Endodermal cell (in vitro differentiated cells): Measurements from ENCODE around the gene RBMS1. TPM values are rescaled to one million over a fixed set of nuclear protein-coding genes. Genes with fewer than 3 reads are reported as not detected.

Source experiments
- DNase-seq: peaks from one replicate; pipeline ENCODE4 v3.0.0-alpha.2; 2017
- H3K27ac ChIP-seq: 2 replicates; pipeline ENCODE4 v1.5.1; 2013; ENCODE audit warnings: mild to moderate bottlenecking, low read depth, low read length, moderate library complexity
- H3K27me3 ChIP-seq: 2 replicates; pipeline ENCODE4 v1.6.1; 2013; ENCODE audit warnings: mild to moderate bottlenecking, low read length, moderate library complexity; ENCODE audit not compliant: insufficient read depth, control insufficient read depth, poor library complexity, severe bottlenecking
- H3K36me3 ChIP-seq: 2 replicates; pipeline ENCODE4 v1.7.0; 2013; ENCODE audit warnings: mild to moderate bottlenecking, low read length, moderate library complexity; ENCODE audit not compliant: control insufficient read depth, insufficient read depth
- H3K4me1 ChIP-seq: one replicate; pipeline ENCODE4 v1.7.0; 2013; ENCODE audit warnings: low read length; ENCODE audit not compliant: control insufficient read depth, insufficient read depth
- H3K4me3 ChIP-seq: 2 replicates; pipeline ENCODE4 v1.5.1; 2013; ENCODE audit warnings: mild to moderate bottlenecking, low read length, moderate library complexity
- H3K9ac ChIP-seq: 2 replicates; pipeline ENCODE4 v1.6.1; 2013; ENCODE audit warnings: mild to moderate bottlenecking, low read length, moderate library complexity; ENCODE audit not compliant: poor library complexity, severe bottlenecking; ENCODE audit errors: extremely low read depth
- H3K9me3 ChIP-seq: 2 replicates; pipeline ENCODE4 v1.6.1; 2013; ENCODE audit warnings: mild to moderate bottlenecking, low read length, moderate library complexity; ENCODE audit not compliant: control insufficient read depth
- H3K27ac Mint-ChIP-seq: 2 replicates; pipeline ENCODE4 v1.8.0; 2020; ENCODE audit warnings: mixed read lengths
- H3K27me3 Mint-ChIP-seq: 2 replicates; pipeline ENCODE4 v1.8.0; 2021; ENCODE audit warnings: mild to moderate bottlenecking, mixed read lengths; ENCODE audit not compliant: insufficient read depth
- H3K36me3 Mint-ChIP-seq: 2 replicates; pipeline ENCODE4 v1.8.0; 2020; ENCODE audit warnings: low read depth, mixed read lengths
- H3K4me1 Mint-ChIP-seq: 2 replicates; pipeline ENCODE4 v1.8.0; 2020; ENCODE audit warnings: mixed read lengths
- H3K4me3 Mint-ChIP-seq: 2 replicates; pipeline ENCODE4 v1.8.0; 2020; ENCODE audit warnings: mild to moderate bottlenecking, moderate library complexity, mixed read lengths
- H3K9me3 Mint-ChIP-seq: 2 replicates; pipeline ENCODE4 v1.8.0; 2020; ENCODE audit warnings: mild to moderate bottlenecking, mixed read lengths
- WGBS, 2 experiments: methylation state at CpG; one replicate each; pipeline versions ENCODE4 v1.1.5 to v1.1.7; 2013; ENCODE audit warnings: missing lambda C conversion rate in 2 of 2, mixed read lengths in 1 of 2; ENCODE audit not compliant: insufficient coverage in 1 of 2, insufficient read length in 1 of 2; 5-methylcytosine and 5-hydroxymethylcytosine counted together
- total RNA-seq, 2 donors: library from RNA; stranded (reverse); fragmentation: NEBNext Ultra II Directional in 1 of 2; extraction: Animal tissue kit (Norgen Biotek cat#: 25700) in 1 of 2; gene quantifications; 2 replicates in 1 of 2; 3 replicates in 1 of 2; pipeline ENCODE4 v1.2.1, GENCODE V29; 2021
- TF ChIP-seq, protein P1 (sequence below): fragments of 200-600 bp; sonication (generic); conservative IDR thresholded peaks from 2 replicates; pipeline ENCODE4 v1.5.0; 2021; ENCODE audit warnings: antibody characterized with exemption, mild to moderate bottlenecking

The RBMS1 gene
- total RNA-seq, 2 donors from 2014 or later = 90.7 to 124 TPM

GRCh38 chr2:160267692-160268091, 225.9 kb downstream of the RBMS1 start:
- DNase-seq = no peak
- H3K27ac Mint-ChIP-seq = no peak overlapping the region
- WGBS, 2 experiments = 98 to 100% methylated on average over 1 of the region's 1 CpG

DNA sequence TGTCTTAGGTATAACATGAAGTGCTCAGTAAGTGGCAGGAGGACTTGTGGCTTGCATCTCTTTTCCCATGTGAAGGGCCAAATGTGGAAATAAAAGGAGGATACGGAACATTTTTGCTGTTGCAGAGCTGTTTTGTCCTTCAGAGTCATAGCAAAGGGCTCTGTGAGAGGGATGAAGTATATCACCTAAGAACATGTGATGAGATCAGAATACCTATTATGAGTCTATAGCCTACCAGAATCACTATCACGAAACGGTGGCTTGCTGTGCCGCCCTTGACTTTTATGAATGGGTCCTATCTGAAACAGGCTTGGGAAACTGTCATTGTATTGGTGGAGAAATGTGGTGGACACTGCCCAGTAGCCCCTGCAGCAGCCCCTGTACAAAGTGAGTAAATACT, 226.6 kb downstream of the RBMS1 start:
- H3K27ac Mint-ChIP-seq = no peak overlapping the region
- Histone ChIP-seq H3K27me3 (no peaks in the 10 kb centered on the region), H3K4me3 (no peak overlapping the region), H3K9ac (no peak overlapping the region), H3K9me3 (no peaks in the 10 kb centered on the region), H3K36me3 (peaks cover 9% of the 10 kb centered on the region), H3K4me1 (peaks cover 8% of the 10 kb centered on the region), H3K27ac (no peak overlapping the region)
- peaks cover 7% of the 10 kb centered on the region for H3K27me3 Mint-ChIP-seq
- no peak for DNase-seq
- peaks cover 15% of the 10 kb centered on the region for H3K36me3 Mint-ChIP-seq
- H3K4me1 Mint-ChIP-seq = peaks cover 26% of the 10 kb centered on the region
- H3K9me3 Mint-ChIP-seq = no peaks in the 10 kb centered on the region
- no peak overlapping the region for H3K4me3 Mint-ChIP-seq
- TF ChIP-seq, protein P1, sequence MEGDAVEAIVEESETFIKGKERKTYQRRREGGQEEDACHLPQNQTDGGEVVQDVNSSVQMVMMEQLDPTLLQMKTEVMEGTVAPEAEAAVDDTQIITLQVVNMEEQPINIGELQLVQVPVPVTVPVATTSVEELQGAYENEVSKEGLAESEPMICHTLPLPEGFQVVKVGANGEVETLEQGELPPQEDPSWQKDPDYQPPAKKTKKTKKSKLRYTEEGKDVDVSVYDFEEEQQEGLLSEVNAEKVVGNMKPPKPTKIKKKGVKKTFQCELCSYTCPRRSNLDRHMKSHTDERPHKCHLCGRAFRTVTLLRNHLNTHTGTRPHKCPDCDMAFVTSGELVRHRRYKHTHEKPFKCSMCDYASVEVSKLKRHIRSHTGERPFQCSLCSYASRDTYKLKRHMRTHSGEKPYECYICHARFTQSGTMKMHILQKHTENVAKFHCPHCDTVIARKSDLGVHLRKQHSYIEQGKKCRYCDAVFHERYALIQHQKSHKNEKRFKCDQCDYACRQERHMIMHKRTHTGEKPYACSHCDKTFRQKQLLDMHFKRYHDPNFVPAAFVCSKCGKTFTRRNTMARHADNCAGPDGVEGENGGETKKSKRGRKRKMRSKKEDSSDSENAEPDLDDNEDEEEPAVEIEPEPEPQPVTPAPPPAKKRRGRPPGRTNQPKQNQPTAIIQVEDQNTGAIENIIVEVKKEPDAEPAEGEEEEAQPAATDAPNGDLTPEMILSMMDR = no peak
- 95 to 100% methylated on average over 1 to 4 of the region's 4 CpGs for WGBS, 2 experiments

More at GRCh38 chr2:160267692-160268091, 225.9 kb downstream of the RBMS1 start:
- Histone ChIP-seq H3K4me1 (peaks cover 8% of the 10 kb centered on the region), H3K4me3 (no peak overlapping the region), H3K27me3 (no peaks in the 10 kb centered on the region), H3K9me3 (no peaks in the 10 kb centered on the region), H3K36me3 (peaks cover 14% of the 10 kb centered on the region), H3K27ac (no peak overlapping the region), H3K9ac (no peak overlapping the region)
- H3K4me1 Mint-ChIP-seq = peaks cover 26% of the 10 kb centered on the region
- H3K36me3 Mint-ChIP-seq = peaks cover 19% of the 10 kb centered on the region
- H3K27me3 Mint-ChIP-seq = peaks cover 7% of the 10 kb centered on the region
- TF ChIP-seq, protein P1 = no peak
- H3K9me3 Mint-ChIP-seq = no peaks in the 10 kb centered on the region
- H3K4me3 Mint-ChIP-seq = no peak overlapping the region

GRCh38 chr2:160266037-160266551, 227.5 kb downstream of the RBMS1 start:
- Mint-ChIP-seq H3K27ac (no peak overlapping the region), H3K9me3 (no peaks in the 10 kb centered on the region), H3K4me1 (peaks cover 18% of the 10 kb centered on the region), H3K27me3 (peaks cover 7% of the 10 kb centered on the region), H3K36me3 (peaks cover 6% of the 10 kb centered on the region), H3K4me3 (no peak overlapping the region)
- Histone ChIP-seq H3K4me3 (no peak overlapping the region), H3K9me3 (no peaks in the 10 kb centered on the region), H3K36me3 (peaks cover under 1% of the 10 kb centered on the region), H3K27me3 (no peaks in the 10 kb centered on the region), H3K4me1 (peaks cover 6% of the 10 kb centered on the region), H3K9ac (no peak overlapping the region), H3K27ac (no peak overlapping the region)
- 93 to 95% methylated on average over 4 to 6 of the region's 7 CpGs for WGBS, 2 experiments
- DNase-seq = no peak
- TF ChIP-seq, protein P1 = no peak
